Trophoblast cell (in vitro differentiated cells and primary cell): Measurements from ENCODE around the gene CSMD2.

Experiments used
- DNase-seq, 2 donors: peaks; one replicate each; pipeline ENCODE4 v3.0.0-alpha.2; 2016
- H2AFZ ChIP-seq: 2 replicates; pipeline ENCODE4 v1.6.1; 2013; ENCODE audit warnings: low read length, moderate library complexity, mild to moderate bottlenecking; ENCODE audit not compliant: insufficient read depth, poor library complexity
- H2AK5ac ChIP-seq: 2 replicates; pipeline ENCODE4 v1.6.1; 2013; ENCODE audit warnings: mild to moderate bottlenecking, low read length
- H2BK120ac ChIP-seq: 2 replicates; pipeline ENCODE4 v1.6.1; 2013; ENCODE audit warnings: low read length, mild to moderate bottlenecking, moderate library complexity; ENCODE audit not compliant: insufficient read depth, poor library complexity
- H2BK12ac ChIP-seq: 2 replicates; pipeline ENCODE4 v1.6.1; 2013; ENCODE audit warnings: mild to moderate bottlenecking, low read length, moderate library complexity
- H2BK5ac ChIP-seq: 2 replicates; pipeline ENCODE4 v1.6.1; 2013; ENCODE audit warnings: low read length, low read depth, moderate library complexity, mild to moderate bottlenecking; ENCODE audit not compliant: poor library complexity
- H3K14ac ChIP-seq: 2 replicates; pipeline ENCODE4 v1.6.1; 2013; ENCODE audit warnings: mild to moderate bottlenecking, low read length
- H3K18ac ChIP-seq: 2 replicates; pipeline ENCODE4 v1.6.1; 2013; ENCODE audit warnings: mild to moderate bottlenecking, low read length
- H3K23ac ChIP-seq: 2 replicates; pipeline ENCODE4 v1.6.1; 2013; ENCODE audit warnings: low read length
- H3K27ac ChIP-seq: 2 replicates; pipeline ENCODE4 v1.5.1; 2013; ENCODE audit warnings: low read depth, mild to moderate bottlenecking, inconsistent platforms, low read length, moderate library complexity
- H3K27me3 ChIP-seq: 2 replicates; pipeline ENCODE4 v1.6.1; 2013; ENCODE audit warnings: inconsistent platforms, mild to moderate bottlenecking, low read length, moderate library complexity; ENCODE audit not compliant: insufficient read depth
- H3K36me3 ChIP-seq, 2 experiments: 1 replicate in 1 of 2; 2 replicates in 1 of 2; pipeline ENCODE4 v1.6.1; 2013; ENCODE audit warnings: low read length in 2 of 2, mild to moderate bottlenecking in 2 of 2, moderate library complexity in 1 of 2; ENCODE audit not compliant: insufficient read depth in 2 of 2, control insufficient read depth in 1 of 2
- H3K4ac ChIP-seq: 2 replicates; pipeline ENCODE4 v1.6.1; 2013; ENCODE audit warnings: low read depth, mild to moderate bottlenecking, low read length, moderate library complexity
- H3K4me1 ChIP-seq, 2 experiments: 1 replicate in 1 of 2; 2 replicates in 1 of 2; pipeline ENCODE4 v1.6.1; 2013; ENCODE audit warnings: low read length in 2 of 2, mild to moderate bottlenecking in 2 of 2, moderate library complexity in 1 of 2; ENCODE audit not compliant: insufficient read depth in 2 of 2, control insufficient read depth in 1 of 2
- H3K4me2 ChIP-seq: 2 replicates; pipeline ENCODE4 v1.6.1; 2013; ENCODE audit warnings: inconsistent platforms, mild to moderate bottlenecking, low read length, moderate library complexity
- H3K4me3 ChIP-seq: 2 replicates; pipeline ENCODE4 v1.5.1; 2013; ENCODE audit warnings: mild to moderate bottlenecking, low read depth, low read length, inconsistent platforms
- H3K79me1 ChIP-seq: one replicate; pipeline ENCODE4 v1.6.1; 2013; ENCODE audit warnings: low read length
- H3K79me2 ChIP-seq: 2 replicates; pipeline ENCODE4 v1.6.1; 2013; ENCODE audit warnings: low read length, mild to moderate bottlenecking; ENCODE audit not compliant: control insufficient read depth, insufficient read depth, poor library complexity
- H3K9ac ChIP-seq: 2 replicates; pipeline ENCODE4 v1.6.1; 2013; ENCODE audit warnings: mild to moderate bottlenecking, low read length
- H3K9me3 ChIP-seq: 2 replicates; pipeline ENCODE4 v1.6.1; 2013; ENCODE audit warnings: low read depth, mild to moderate bottlenecking, control low read depth, inconsistent platforms, low read length; ENCODE audit not compliant: insufficient read depth
- H4K12ac ChIP-seq: 2 replicates; pipeline ENCODE4 v1.6.1; 2013; ENCODE audit warnings: low read depth, mild to moderate bottlenecking, low read length, moderate library complexity
- H4K8ac ChIP-seq: 2 replicates; pipeline ENCODE4 v1.6.1; 2013; ENCODE audit warnings: low read depth, mild to moderate bottlenecking, low read length, moderate library complexity
- H4K91ac ChIP-seq: one replicate; pipeline ENCODE4 v1.6.1; 2013; ENCODE audit warnings: low read depth, mild to moderate bottlenecking, low read length, moderate library complexity
- WGBS: extraction: QIAGEN DNeasy Blood & Tissue Kit; methylation state at CpG from one replicate; pipeline ENCODE4 v1.1.7; 2013; ENCODE audit warnings: missing lambda C conversion rate; ENCODE audit not compliant: insufficient read length, insufficient coverage; ENCODE audit errors: extremely low coverage; 5-methylcytosine and 5-hydroxymethylcytosine counted together

CSMD2 gene

DNA sequence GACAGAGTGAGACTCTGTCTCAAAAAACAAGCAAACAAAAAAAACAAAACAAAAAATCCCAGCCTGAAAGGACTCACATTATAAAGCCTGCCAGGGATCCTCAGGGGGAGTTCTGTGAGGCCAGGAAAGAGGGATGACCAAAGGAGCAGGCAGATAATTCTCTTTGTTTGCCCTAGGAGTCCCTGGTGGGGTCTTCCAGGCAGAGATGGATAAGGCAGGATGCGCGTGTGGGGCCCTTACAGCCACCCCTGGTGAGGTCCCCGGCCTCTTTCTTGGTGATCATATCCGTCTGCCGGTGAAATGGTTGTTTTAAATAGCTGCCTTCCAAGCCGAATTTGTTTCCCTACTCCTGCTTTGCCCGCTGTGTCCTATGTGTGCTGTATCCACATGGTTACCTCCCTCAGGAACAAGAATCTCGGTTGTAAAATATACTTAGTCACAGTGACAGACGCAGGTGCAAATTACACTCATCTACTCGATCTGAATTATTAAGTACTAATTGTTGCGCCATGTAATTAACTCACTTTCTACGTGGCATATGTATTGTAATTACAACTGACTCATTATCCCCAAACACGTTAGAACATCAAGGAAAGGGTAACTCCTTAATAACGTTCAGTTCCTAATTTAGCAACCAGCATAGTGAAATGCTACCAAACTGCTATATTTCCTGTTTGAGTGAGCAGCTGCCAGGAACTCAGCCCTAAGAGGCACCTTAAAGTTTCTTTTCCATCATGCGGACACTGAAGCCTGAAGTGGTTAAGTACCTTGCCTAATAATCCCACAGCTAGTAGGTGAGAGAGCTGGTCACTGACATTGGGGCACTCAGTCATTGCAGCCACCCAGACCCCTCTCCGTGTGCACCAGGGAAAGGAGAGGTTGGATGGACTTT is 586.2 kb downstream of the CSMD2 start:
- H2BK12ac ChIP-seq, result no peak overlapping the region
- no peak overlapping the region for H4K8ac ChIP-seq
- no CpG with 5 or more reads among the region's 16 CpGs for WGBS
- H2BK120ac ChIP-seq, result no peak overlapping the region
- H3K18ac ChIP-seq, result no peak overlapping the region
- no peak overlapping the region for H3K23ac ChIP-seq
- H2AFZ ChIP-seq, result no peak overlapping the region
- no peaks in the 10 kb centered on the region for H3K79me2 ChIP-seq
- no peaks in the 10 kb centered on the region for H3K79me1 ChIP-seq
- H3K4me3 ChIP-seq, result no peak overlapping the region
- H3K4ac ChIP-seq, result no peak overlapping the region
- no peak overlapping the region for H3K9ac ChIP-seq
- H3K14ac ChIP-seq, result no peak overlapping the region
- H3K27me3 ChIP-seq, result no peaks in the 10 kb centered on the region
- no peak for DNase-seq
- H2BK5ac ChIP-seq, result no peak overlapping the region
- H3K9me3 ChIP-seq, result peaks cover 1% of the 10 kb centered on the region
- H4K12ac ChIP-seq, result no peak overlapping the region
- no peak overlapping the region for H2AK5ac ChIP-seq
- H4K91ac ChIP-seq, result no peak overlapping the region
- H3K4me2 ChIP-seq, result no peak overlapping the region
- H3K4me1 ChIP-seq, result no peaks in the 10 kb centered on the region
- H3K27ac ChIP-seq, result no peak overlapping the region
- no peaks in the 10 kb centered on the region for H3K36me3 ChIP-seq

GRCh38 chr1:33577663-33578062 is 587.4 kb downstream of the CSMD2 start:
- H3K18ac ChIP-seq, result no peak overlapping the region
- H3K23ac ChIP-seq, result no peak overlapping the region
- no peak overlapping the region for H3K27ac ChIP-seq
- peaks cover 1% of the 10 kb centered on the region for H3K9me3 ChIP-seq
- WGBS, result no CpG with 5 or more reads among the region's 9 CpGs
- H3K79me2 ChIP-seq, result no peaks in the 10 kb centered on the region
- H2BK120ac ChIP-seq, result no peak overlapping the region
- H4K8ac ChIP-seq, result no peak overlapping the region
- no peak overlapping the region for H3K9ac ChIP-seq
- H3K79me1 ChIP-seq, result no peaks in the 10 kb centered on the region
- H4K12ac ChIP-seq, result no peak overlapping the region
- no peak overlapping the region for H2BK12ac ChIP-seq
- H3K27me3 ChIP-seq, result no peaks in the 10 kb centered on the region
- no peak overlapping the region for H3K4me2 ChIP-seq
- no peak overlapping the region for H3K4me3 ChIP-seq
- no peak overlapping the region for H2AFZ ChIP-seq
- no peak overlapping the region for H2BK5ac ChIP-seq
- H3K4me1 ChIP-seq, result no peaks in the 10 kb centered on the region
- H2AK5ac ChIP-seq, result no peak overlapping the region
- H4K91ac ChIP-seq, result no peak overlapping the region
- H3K4ac ChIP-seq, result no peak overlapping the region
- no peaks in the 10 kb centered on the region for H3K36me3 ChIP-seq
- DNase-seq, result no peak
- H3K14ac ChIP-seq, result no peak overlapping the region

GRCh38 chr1:33576821-33577599 is 588.0 kb downstream of the CSMD2 start:
- Histone ChIP-seq H3K9me3 (peaks cover 4% of the 10 kb centered on the region), H3K14ac (no peak overlapping the region), H3K9ac (no peak overlapping the region), H3K27ac (no peak overlapping the region), H3K36me3 (no peaks in the 10 kb centered on the region), H3K79me1 (no peaks in the 10 kb centered on the region), H3K4me1 (no peaks in the 10 kb centered on the region), H3K4me3 (no peak overlapping the region), H2AFZ (no peak overlapping the region), H3K27me3 (no peaks in the 10 kb centered on the region), H2BK5ac (no peak overlapping the region), H2AK5ac (no peak overlapping the region), H3K79me2 (no peaks in the 10 kb centered on the region), H4K12ac (no peak overlapping the region), H3K4me2 (no peak overlapping the region), H4K91ac (no peak overlapping the region), H3K18ac (no peak overlapping the region), H3K4ac (no peak overlapping the region), H2BK120ac (no peak overlapping the region), H4K8ac (no peak overlapping the region), H3K23ac (no peak overlapping the region), H2BK12ac (no peak overlapping the region)
- DNase-seq, result no peak
- no CpG with 5 or more reads among the region's 11 CpGs for WGBS

- H4K91ac ChIP-seq, result no peak overlapping the region
- no peak overlapping the region for H2BK12ac ChIP-seq
- H2AK5ac ChIP-seq, result no peak overlapping the region
- no peak overlapping the region for H3K23ac ChIP-seq
- no peak overlapping the region for H2BK120ac ChIP-seq
- no peak overlapping the region for H4K12ac ChIP-seq
- no peak overlapping the region for H3K4ac ChIP-seq
- H3K4me1 ChIP-seq, result no peaks in the 10 kb centered on the region
- WGBS, result no CpG with 5 or more reads among the region's 7 CpGs
- no peak overlapping the region for H3K9ac ChIP-seq
- no peak overlapping the region for H3K18ac ChIP-seq
- H3K27me3 ChIP-seq, result no peaks in the 10 kb centered on the region
- no peaks in the 10 kb centered on the region for H3K79me2 ChIP-seq
- H3K79me1 ChIP-seq, result no peaks in the 10 kb centered on the region
- H4K8ac ChIP-seq, result no peak overlapping the region
- DNase-seq, result no peak
- no peak overlapping the region for H3K14ac ChIP-seq
- no peak overlapping the region for H2BK5ac ChIP-seq
- no peak overlapping the region for H2AFZ ChIP-seq
- peaks cover 2% of the 10 kb centered on the region for H3K9me3 ChIP-seq
- no peaks in the 10 kb centered on the region for H3K36me3 ChIP-seq
- no peak overlapping the region for H3K27ac ChIP-seq
- H3K4me3 ChIP-seq, result no peak overlapping the region
- H3K4me2 ChIP-seq, result no peak overlapping the region
Measured at GRCh38 chr1:33575324-33575879, 589.6 kb downstream of the CSMD2 start.
